GM12891 (cell line): ENCODE data around the gene KRT81.
"Not testable (repeated sequence)": the region's sequence is repeated elsewhere in the genome, so short reads cannot be mapped to it uniquely, and the experiment has no call there.

Source experiments
- POLR2A ChIP-seq: IDR thresholded peaks from 2 replicates; pipeline ENCODE4 v1.6.1; 2011; ENCODE audit warnings: low read depth, low read length, control low read depth
- POLR2AphosphoS5 ChIP-seq: IDR thresholded peaks from 2 replicates; pipeline ENCODE4 v1.6.1; 2011; ENCODE audit warnings: low read depth, low read length, control low read depth
- SPI1 ChIP-seq: IDR thresholded peaks from 2 replicates; pipeline ENCODE4 v1.6.1; 2011; ENCODE audit warnings: low read depth, low read length, control low read depth
- TAF1 ChIP-seq: IDR thresholded peaks from 2 replicates; pipeline ENCODE4 v1.6.1; 2011; ENCODE audit warnings: low read depth, low read length, control low read depth

GRCh38 chr12:52301721-52302120 is 10.4 kb upstream of the KRT81 start:
- not testable (repeated sequence) for TF ChIP-seq POLR2A, SPI1, POLR2AphosphoS5, TAF1
